ENCODE data around the gene MTMR3.

DNA sequence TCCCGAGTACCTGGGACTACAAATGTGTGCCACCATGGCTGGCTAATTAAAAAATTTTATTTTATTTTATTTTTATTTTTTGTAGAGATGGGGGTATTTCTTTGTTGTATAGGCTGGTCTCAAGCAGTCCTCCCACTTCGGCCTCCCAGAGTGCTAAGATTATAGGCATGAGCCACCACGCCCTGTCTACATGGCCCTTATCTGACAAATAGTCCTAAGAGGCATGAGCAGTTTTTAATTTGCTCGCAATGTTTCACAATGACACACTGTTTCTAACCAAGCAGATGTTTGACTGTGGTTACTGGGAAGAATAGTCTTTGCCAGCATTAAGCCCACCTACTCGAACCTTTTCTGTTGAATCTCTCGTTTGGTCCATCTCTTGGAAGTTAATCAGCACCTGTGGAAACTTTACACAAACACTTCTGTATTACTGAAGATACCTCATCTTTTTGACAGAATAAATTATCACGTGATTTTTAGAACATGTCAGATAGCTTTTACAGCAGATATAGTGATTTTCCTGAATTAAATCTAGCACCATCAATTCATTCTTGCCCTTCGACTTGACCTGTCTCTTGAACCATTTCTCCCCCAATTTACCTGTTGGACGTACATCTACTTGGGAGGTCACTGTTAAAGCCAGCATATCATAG, 71.4 kb downstream of the MTMR3 start:
- TF ChIP-seq POLR2A (IDR thresholded peaks at IDR 0.05; ENCODE audit: low read length), result no peak
- no peak for TF ChIP-seq EP300 (IDR thresholded peaks at IDR 0.05)
- TF ChIP-seq, protein P1, sequence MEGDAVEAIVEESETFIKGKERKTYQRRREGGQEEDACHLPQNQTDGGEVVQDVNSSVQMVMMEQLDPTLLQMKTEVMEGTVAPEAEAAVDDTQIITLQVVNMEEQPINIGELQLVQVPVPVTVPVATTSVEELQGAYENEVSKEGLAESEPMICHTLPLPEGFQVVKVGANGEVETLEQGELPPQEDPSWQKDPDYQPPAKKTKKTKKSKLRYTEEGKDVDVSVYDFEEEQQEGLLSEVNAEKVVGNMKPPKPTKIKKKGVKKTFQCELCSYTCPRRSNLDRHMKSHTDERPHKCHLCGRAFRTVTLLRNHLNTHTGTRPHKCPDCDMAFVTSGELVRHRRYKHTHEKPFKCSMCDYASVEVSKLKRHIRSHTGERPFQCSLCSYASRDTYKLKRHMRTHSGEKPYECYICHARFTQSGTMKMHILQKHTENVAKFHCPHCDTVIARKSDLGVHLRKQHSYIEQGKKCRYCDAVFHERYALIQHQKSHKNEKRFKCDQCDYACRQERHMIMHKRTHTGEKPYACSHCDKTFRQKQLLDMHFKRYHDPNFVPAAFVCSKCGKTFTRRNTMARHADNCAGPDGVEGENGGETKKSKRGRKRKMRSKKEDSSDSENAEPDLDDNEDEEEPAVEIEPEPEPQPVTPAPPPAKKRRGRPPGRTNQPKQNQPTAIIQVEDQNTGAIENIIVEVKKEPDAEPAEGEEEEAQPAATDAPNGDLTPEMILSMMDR (IDR thresholded peaks at IDR 0.05), result no peak
- TF ChIP-seq, protein P2, sequence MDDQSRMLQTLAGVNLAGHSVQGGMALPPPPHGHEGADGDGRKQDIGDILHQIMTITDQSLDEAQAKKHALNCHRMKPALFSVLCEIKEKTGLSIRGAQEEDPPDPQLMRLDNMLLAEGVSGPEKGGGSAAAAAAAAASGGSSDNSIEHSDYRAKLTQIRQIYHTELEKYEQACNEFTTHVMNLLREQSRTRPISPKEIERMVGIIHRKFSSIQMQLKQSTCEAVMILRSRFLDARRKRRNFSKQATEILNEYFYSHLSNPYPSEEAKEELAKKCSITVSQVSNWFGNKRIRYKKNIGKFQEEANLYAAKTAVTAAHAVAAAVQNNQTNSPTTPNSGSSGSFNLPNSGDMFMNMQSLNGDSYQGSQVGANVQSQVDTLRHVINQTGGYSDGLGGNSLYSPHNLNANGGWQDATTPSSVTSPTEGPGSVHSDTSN (IDR thresholded peaks at IDR 0.05), result no peak
- TF ChIP-seq CHD4 (IDR thresholded peaks at IDR 0.05; ENCODE audit: borderline replicate concordance), result no peak

Data from A549 (cell line).